ENCODE measurements around the gene HVCN1. TPM values are rescaled to one million over a fixed set of nuclear protein-coding genes. Genes with fewer than 3 reads are reported as not detected.
A peak's percentile ranks its signal among the peaks of the same experiment; 100 is the strongest.

HVCN1 gene
- total and polyA plus RNA-seq, 2 donors from 2014 or later = 4.7 to 7.1 TPM

GRCh38 chr12:110686294-110686903 lies 2.5 kb downstream of the HVCN1 start:
- intact Hi-C loops (cut with DNase I) = no loop called here

GRCh38 chr12:110684312-110684836 lies 4.5 kb downstream of the HVCN1 start:
- peaks cover 0 to 3% (median 0%) of the 10 kb centered on the region in 3 donors for H3K9me3 ChIP-seq (ENCODE audit: control insufficient read depth in 2 of 3, insufficient read depth in 1 of 3, low read length in 3 of 3)
- no peak overlapping the region for H3K9ac ChIP-seq (ENCODE audit: low read length in 3 of 3)
- no peak for FAIRE-seq
- no peak overlapping the region for H3K4me3 ChIP-seq (ENCODE audit: low read length in 3 of 3)
- intact Hi-C loops (cut with DNase I) = no loop called here
- no peak for TF ChIP-seq CTCF (IDR thresholded peaks at IDR 0.05; ENCODE audit: borderline replicate concordance, extremely low read depth, insufficient read depth)
- no peak overlapping the region for H3K27ac ChIP-seq (ENCODE audit: low read depth in 2 of 2, low read length in 2 of 2)
- DNase-seq = peak in 1 of 5 donors; percentile 26
- H3K4me1 ChIP-seq (ENCODE audit: control insufficient read depth in 2 of 3, insufficient read depth in 2 of 3, low read depth in 1 of 3, low read length in 3 of 3) = peaks cover 0 to 7% (median 6%) of the 10 kb centered on the region in 3 donors
- no peaks in the 10 kb centered on the region for H3K27me3 ChIP-seq (ENCODE audit: control insufficient read depth, insufficient read depth, low read length)
- no peaks in the 10 kb centered on the region for H3K36me3 ChIP-seq (ENCODE audit: control insufficient read depth in 2 of 3, insufficient read depth in 3 of 3, low read length in 3 of 3)

More at GRCh38 chr12:110686294-110686903, 2.5 kb downstream of the HVCN1 start:
- peaks cover 0 to 7% (median 6%) of the 10 kb centered on the region in 3 donors for H3K4me1 ChIP-seq (ENCODE audit: control insufficient read depth in 2 of 3, insufficient read depth in 2 of 3, low read depth in 1 of 3, low read length in 3 of 3)
- no peaks in the 10 kb centered on the region for H3K36me3 ChIP-seq (ENCODE audit: control insufficient read depth in 2 of 3, insufficient read depth in 3 of 3, low read length in 3 of 3)
- DNase-seq (no peak), FAIRE-seq (no peak)
- no peak overlapping the region for H3K27ac ChIP-seq (ENCODE audit: low read depth in 2 of 2, low read length in 2 of 2)
- peaks cover 0 to 3% (median 0%) of the 10 kb centered on the region in 3 donors for H3K9me3 ChIP-seq (ENCODE audit: control insufficient read depth in 2 of 3, insufficient read depth in 1 of 3, low read length in 3 of 3)
- H3K27me3 ChIP-seq (ENCODE audit: control insufficient read depth, insufficient read depth, low read length) = no peaks in the 10 kb centered on the region
- H3K4me3 ChIP-seq (ENCODE audit: low read length in 3 of 3) = no peak overlapping the region
- H3K9ac ChIP-seq (ENCODE audit: low read length in 3 of 3) = no peak overlapping the region
- TF ChIP-seq CTCF (IDR thresholded peaks at IDR 0.05; ENCODE audit: borderline replicate concordance, extremely low read depth, insufficient read depth) = no peak

GRCh38 chr12:110683888-110684287 lies 5.0 kb downstream of the HVCN1 start:
- no peak for TF ChIP-seq CTCF (IDR thresholded peaks at IDR 0.05; ENCODE audit: borderline replicate concordance, extremely low read depth, insufficient read depth)
- DNase-seq (no peak), FAIRE-seq (no peak)
- no peak overlapping the region for H3K27ac ChIP-seq (ENCODE audit: low read depth in 2 of 2, low read length in 2 of 2)
- peaks cover 0 to 7% (median 6%) of the 10 kb centered on the region in 3 donors for H3K4me1 ChIP-seq (ENCODE audit: control insufficient read depth in 2 of 3, insufficient read depth in 2 of 3, low read depth in 1 of 3, low read length in 3 of 3)
- H3K27me3 ChIP-seq (ENCODE audit: control insufficient read depth, insufficient read depth, low read length) = no peaks in the 10 kb centered on the region
- no peaks in the 10 kb centered on the region for H3K36me3 ChIP-seq (ENCODE audit: control insufficient read depth in 2 of 3, insufficient read depth in 3 of 3, low read length in 3 of 3)
- H3K4me3 ChIP-seq (ENCODE audit: low read length in 3 of 3) = no peak overlapping the region
- intact Hi-C loops (cut with DNase I) = no loop called here
- H3K9me3 ChIP-seq (ENCODE audit: control insufficient read depth in 2 of 3, insufficient read depth in 1 of 3, low read length in 3 of 3) = peaks cover 0 to 3% (median 0%) of the 10 kb centered on the region in 3 donors
- H3K9ac ChIP-seq (ENCODE audit: low read length in 3 of 3) = no peak overlapping the region

Measured in kidney (tissue), 14 donors.